GM06990 (cell line): ENCODE results near the gene RFX8.

Source experiments
- DNase-seq: peaks from one replicate; pipeline ENCODE4 v3.0.0-alpha.2; 2011; ENCODE audit not compliant: insufficient read length; ENCODE audit errors: extremely low read depth
- H3K27me3 ChIP-seq: replicated peaks from 2 replicates; pipeline ENCODE4 v1.6.0; 2011; ENCODE audit warnings: low read length; ENCODE audit not compliant: control insufficient read depth, insufficient read depth
- H3K36me3 ChIP-seq: 2 replicates; pipeline ENCODE4 v1.5.1; 2011; ENCODE audit warnings: low read length; ENCODE audit not compliant: control insufficient read depth, insufficient read depth
- H3K4me3 ChIP-seq: replicated peaks from 2 replicates; pipeline ENCODE4 v1.5.1; 2011; ENCODE audit warnings: low read depth, mild to moderate bottlenecking, control low read depth, low read length
- CTCF ChIP-seq: IDR thresholded peaks from 2 replicates; pipeline ENCODE4 v1.5.1; 2011; ENCODE audit warnings: low read length, control low read depth, mild to moderate bottlenecking, inconsistent platforms; ENCODE audit not compliant: insufficient read depth, poor library complexity, severe bottlenecking

Gene RFX8

GRCh38 chr2:101474731-101475384 is at the start of gene RFX8:
TSS of gene RFX8 (minus strand) at chr2:101475112. CDS start at chr2:101466848, 8,264 bp downstream.
- peak within 1 kb of the TSS; percentile 10; the same call in 1 of the 2 replicates for H3K4me3 ChIP-seq
- no peaks in the 10 kb centered on the region for H3K36me3 ChIP-seq
- DNase-seq, result no peak
- no peak for TF ChIP-seq CTCF
- H3K27me3 ChIP-seq, result peaks cover 1% of the 10 kb centered on the region

- Histone ChIP-seq H3K4me3 (no peak overlapping the region), H3K36me3 (no peaks in the 10 kb centered on the region), H3K27me3 (no peaks in the 10 kb centered on the region)
- no peak for TF ChIP-seq CTCF
- no peak for DNase-seq
Observed at GRCh38 chr2:101521487-101521886, 46.6 kb upstream of the RFX8 start.

GRCh38 chr2:101520246-101520645 is 45.3 kb upstream of the RFX8 start:
- no peak for DNase-seq
- H3K4me3 ChIP-seq, result no peak overlapping the region
- H3K36me3 ChIP-seq, result no peaks in the 10 kb centered on the region
- H3K27me3 ChIP-seq, result no peaks in the 10 kb centered on the region
- no peak for TF ChIP-seq CTCF

GRCh38 chr2:101518578-101519492 is 43.9 kb upstream of the RFX8 start:
- TF ChIP-seq CTCF, result no peak
- no peak overlapping the region for H3K4me3 ChIP-seq
- H3K36me3 ChIP-seq, result no peaks in the 10 kb centered on the region
- DNase-seq, result no peak
- H3K27me3 ChIP-seq, result no peaks in the 10 kb centered on the region

- Histone ChIP-seq H3K4me3 (no peak overlapping the region), H3K27me3 (no peaks in the 10 kb centered on the region; the same call in 1 of the 2 replicates), H3K36me3 (no peaks in the 10 kb centered on the region)
- DNase-seq, result no peak
- no peak for TF ChIP-seq CTCF
Observed at GRCh38 chr2:101517758-101518271, 42.9 kb upstream of the RFX8 start.
